Measurements from ENCODE around the gene ZCCHC14.
"Not testable (repeated sequence)": the region's sequence is repeated elsewhere in the genome, so short reads cannot be mapped to it uniquely, and the experiment has no call there.

ZCCHC14 gene

GRCh38 chr16:87382023-87382785, 110.6 kb downstream of the ZCCHC14 start:
- DNase-seq (ENCODE audit: low read depth) = no peak

- DNase-seq (ENCODE audit: low read depth) = no peak
Measured at GRCh38 chr16:87380881-87381280, 111.9 kb downstream of the ZCCHC14 start.

GRCh38 chr16:87380403-87380802, 112.4 kb downstream of the ZCCHC14 start:
- DNase-seq (ENCODE audit: low read depth) = no peak

- not testable (repeated sequence) for DNase-seq (ENCODE audit: low read depth)
Measured at GRCh38 chr16:87379312-87379752, 113.5 kb downstream of the ZCCHC14 start.

GRCh38 chr16:87376660-87377059, 116.2 kb downstream of the ZCCHC14 start:
- DNase-seq (ENCODE audit: low read depth) = no peak

- no peak for DNase-seq (ENCODE audit: low read depth)
Measured at GRCh38 chr16:87375426-87376135, 117.2 kb downstream of the ZCCHC14 start.

- DNase-seq (ENCODE audit: low read depth) = no peak
Measured at GRCh38 chr16:87374313-87374712, 118.5 kb downstream of the ZCCHC14 start.

- DNase-seq (ENCODE audit: low read depth) = no peak
Measured at GRCh38 chr16:87372305-87372704, 120.5 kb downstream of the ZCCHC14 start.

GRCh38 chr16:87371261-87371866, 121.5 kb downstream of the ZCCHC14 start:
- no peak for DNase-seq (ENCODE audit: low read depth)

- no peak for DNase-seq (ENCODE audit: low read depth)
Measured at GRCh38 chr16:87369796-87370719, 122.8 kb downstream of the ZCCHC14 start.

GRCh38 chr16:87369117-87369765, 123.6 kb downstream of the ZCCHC14 start:
- no peak for DNase-seq (ENCODE audit: low read depth)

- no peak for DNase-seq (ENCODE audit: low read depth)
Measured at GRCh38 chr16:87368029-87368770, 124.6 kb downstream of the ZCCHC14 start.

GRCh38 chr16:87367529-87367928, 125.3 kb downstream of the ZCCHC14 start:
- DNase-seq (ENCODE audit: low read depth) = no peak

- no peak for DNase-seq (ENCODE audit: low read depth)
Measured at GRCh38 chr16:87366930-87367329, 125.9 kb downstream of the ZCCHC14 start.

- no peak for DNase-seq (ENCODE audit: low read depth)
Measured at GRCh38 chr16:87366288-87366687, 126.5 kb downstream of the ZCCHC14 start.

- DNase-seq (ENCODE audit: low read depth) = no peak
Measured at GRCh38 chr16:87365021-87365713, 127.7 kb downstream of the ZCCHC14 start.

- no peak for DNase-seq (ENCODE audit: low read depth)
Measured at GRCh38 chr16:87363771-87364455, 128.9 kb downstream of the ZCCHC14 start.

GRCh38 chr16:87362828-87363559, 129.8 kb downstream of the ZCCHC14 start:
- DNase-seq (ENCODE audit: low read depth) = not testable (repeated sequence)

Data from activated T-cell treated with anti-CD3 and anti-CD28 coated beads for 1 hour (primary cell).